ENCODE measurements around the gene TMEM74B.

Gene TMEM74B

GRCh38 chr20:1165941-1166340 is 18.8 kb downstream of the TMEM74B start:
- Histone ChIP-seq H3K4me1 (ENCODE audit: control insufficient read depth, insufficient read depth, low read length) (no peaks in the 10 kb centered on the region), H3K27me3 (ENCODE audit: control insufficient read depth, insufficient read depth, low read length, poor library complexity, severe bottlenecking) (no peaks in the 10 kb centered on the region), H3K4me3 (ENCODE audit: insufficient read depth, low read depth, low read length) (no peak overlapping the region), H3K27ac (ENCODE audit: insufficient read depth, low read depth, low read length, poor library complexity, severe bottlenecking) (no peak overlapping the region), H3K36me3 (ENCODE audit: control insufficient read depth, insufficient read depth, low read length) (peaks cover 26% of the 10 kb centered on the region), H3K9me3 (ENCODE audit: control insufficient read depth, low read length) (no peaks in the 10 kb centered on the region)
- 92 to 96% methylated on average over 9 of the region's 9 CpGs for whole genome bisulfite sequencing, 2 experiments

DNA sequence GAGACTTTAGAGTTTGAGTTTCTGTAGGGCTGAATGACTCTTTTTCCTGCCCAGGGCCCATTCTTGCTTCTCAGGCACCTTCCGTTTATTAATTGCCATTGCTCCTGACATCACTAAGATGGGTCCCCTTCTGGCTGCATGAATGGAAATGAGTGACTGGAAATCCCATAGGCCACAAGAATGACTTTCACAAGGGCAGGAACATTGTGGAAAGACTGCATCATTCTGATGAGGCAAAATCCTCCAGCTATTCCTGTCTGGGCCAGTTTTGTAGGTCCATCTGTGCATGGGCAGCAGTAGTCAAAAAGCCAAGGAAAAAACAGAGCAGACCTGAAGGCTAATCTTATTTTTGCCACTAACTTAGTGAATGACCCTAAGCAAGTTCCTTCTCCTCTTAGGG is 19.3 kb downstream of the TMEM74B start:
- H3K4me3 ChIP-seq (ENCODE audit: insufficient read depth, low read depth, low read length), result no peak overlapping the region
- H3K27ac ChIP-seq (ENCODE audit: insufficient read depth, low read depth, low read length, poor library complexity, severe bottlenecking), result no peak overlapping the region
- no peaks in the 10 kb centered on the region for H3K27me3 ChIP-seq (ENCODE audit: control insufficient read depth, insufficient read depth, low read length, poor library complexity, severe bottlenecking)
- no peaks in the 10 kb centered on the region for H3K9me3 ChIP-seq (ENCODE audit: control insufficient read depth, low read length)
- peaks cover 26% of the 10 kb centered on the region for H3K36me3 ChIP-seq (ENCODE audit: control insufficient read depth, insufficient read depth, low read length)
- 88 to 100% methylated on average over 1 of the region's 1 CpG for WGBS, 2 experiments
- H3K4me1 ChIP-seq (ENCODE audit: control insufficient read depth, insufficient read depth, low read length), result no peaks in the 10 kb centered on the region

GRCh38 chr20:1164871-1165270 is 19.9 kb downstream of the TMEM74B start:
- no peak overlapping the region for H3K27ac ChIP-seq (ENCODE audit: insufficient read depth, low read depth, low read length, poor library complexity, severe bottlenecking)
- H3K27me3 ChIP-seq (ENCODE audit: control insufficient read depth, insufficient read depth, low read length, poor library complexity, severe bottlenecking), result no peaks in the 10 kb centered on the region
- H3K9me3 ChIP-seq (ENCODE audit: control insufficient read depth, low read length), result no peaks in the 10 kb centered on the region
- peaks cover 26% of the 10 kb centered on the region for H3K36me3 ChIP-seq (ENCODE audit: control insufficient read depth, insufficient read depth, low read length)
- 92 to 96% methylated on average over 7 of the region's 7 CpGs for WGBS, 2 experiments
- no peak overlapping the region for H3K4me3 ChIP-seq (ENCODE audit: insufficient read depth, low read depth, low read length)
- no peaks in the 10 kb centered on the region for H3K4me1 ChIP-seq (ENCODE audit: control insufficient read depth, insufficient read depth, low read length)

GRCh38 chr20:1163653-1164052 is 21.1 kb downstream of the TMEM74B start:
- Histone ChIP-seq H3K27ac (ENCODE audit: insufficient read depth, low read depth, low read length, poor library complexity, severe bottlenecking) (no peak overlapping the region), H3K36me3 (ENCODE audit: control insufficient read depth, insufficient read depth, low read length) (peaks cover 26% of the 10 kb centered on the region), H3K9me3 (ENCODE audit: control insufficient read depth, low read length) (no peaks in the 10 kb centered on the region), H3K4me3 (ENCODE audit: insufficient read depth, low read depth, low read length) (no peak overlapping the region), H3K27me3 (ENCODE audit: control insufficient read depth, insufficient read depth, low read length, poor library complexity, severe bottlenecking) (no peaks in the 10 kb centered on the region), H3K4me1 (ENCODE audit: control insufficient read depth, insufficient read depth, low read length) (no peaks in the 10 kb centered on the region)
- WGBS, 2 experiments, result 90 to 98% methylated on average over 2 of the region's 2 CpGs

DNA sequence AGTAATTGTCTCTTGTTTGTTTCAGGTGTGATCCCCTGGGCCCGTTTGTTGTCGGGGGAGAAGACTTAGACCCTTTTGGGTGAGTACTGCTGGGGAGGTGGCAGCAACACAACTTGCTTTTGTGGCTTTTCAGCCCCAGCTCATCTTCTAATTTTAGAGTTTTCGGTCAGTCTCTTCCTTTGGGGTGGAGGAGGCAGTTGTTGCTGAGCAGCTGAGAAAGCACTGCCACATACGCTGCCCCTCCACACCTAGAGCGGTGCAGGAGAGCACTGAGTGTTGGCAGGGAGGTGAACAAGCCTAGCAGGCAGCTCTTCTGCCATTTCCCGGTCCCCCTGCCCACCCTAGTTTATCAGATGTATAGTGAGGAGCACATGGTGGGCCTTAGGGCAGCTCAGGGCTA is 21.7 kb downstream of the TMEM74B start:
- no peak overlapping the region for H3K4me3 ChIP-seq (ENCODE audit: insufficient read depth, low read depth, low read length)
- WGBS, 2 experiments, result 94 to 98% methylated on average over 6 of the region's 6 CpGs
- H3K27me3 ChIP-seq (ENCODE audit: control insufficient read depth, insufficient read depth, low read length, poor library complexity, severe bottlenecking), result no peaks in the 10 kb centered on the region
- H3K9me3 ChIP-seq (ENCODE audit: control insufficient read depth, low read length), result no peaks in the 10 kb centered on the region
- H3K36me3 ChIP-seq (ENCODE audit: control insufficient read depth, insufficient read depth, low read length), result peaks cover 21% of the 10 kb centered on the region
- no peak overlapping the region for H3K27ac ChIP-seq (ENCODE audit: insufficient read depth, low read depth, low read length, poor library complexity, severe bottlenecking)
- H3K4me1 ChIP-seq (ENCODE audit: control insufficient read depth, insufficient read depth, low read length), result no peaks in the 10 kb centered on the region

GRCh38 chr20:1160991-1161390 is 23.8 kb downstream of the TMEM74B start:
- H3K9me3 ChIP-seq (ENCODE audit: control insufficient read depth, low read length), result no peaks in the 10 kb centered on the region
- no peaks in the 10 kb centered on the region for H3K27me3 ChIP-seq (ENCODE audit: control insufficient read depth, insufficient read depth, low read length, poor library complexity, severe bottlenecking)
- no peak overlapping the region for H3K4me3 ChIP-seq (ENCODE audit: insufficient read depth, low read depth, low read length)
- no peaks in the 10 kb centered on the region for H3K4me1 ChIP-seq (ENCODE audit: control insufficient read depth, insufficient read depth, low read length)
- peaks cover 15% of the 10 kb centered on the region for H3K36me3 ChIP-seq (ENCODE audit: control insufficient read depth, insufficient read depth, low read length)
- 95 to 96% methylated on average over 12 of the region's 12 CpGs for WGBS, 2 experiments
- H3K27ac ChIP-seq (ENCODE audit: insufficient read depth, low read depth, low read length, poor library complexity, severe bottlenecking), result no peak overlapping the region

DNA sequence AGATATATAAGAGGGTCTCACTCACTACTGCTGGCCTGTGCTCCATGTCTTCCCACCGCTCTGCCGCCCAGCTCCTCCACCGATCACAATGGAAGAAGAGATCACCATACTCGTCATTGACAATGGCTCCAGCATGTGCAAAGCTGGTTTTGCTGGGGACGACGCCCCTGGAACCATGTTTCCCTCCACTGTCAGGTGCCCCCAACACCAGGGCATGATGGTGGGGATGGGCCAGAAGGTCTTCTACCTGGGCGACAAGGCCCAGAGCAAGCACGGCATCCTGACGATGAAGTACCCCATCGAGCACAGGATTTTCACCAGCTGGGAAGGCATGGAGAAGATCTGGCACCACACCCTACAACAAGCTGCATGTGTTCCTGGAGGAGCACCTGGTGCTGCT is 24.3 kb downstream of the TMEM74B start:
- no peaks in the 10 kb centered on the region for H3K9me3 ChIP-seq (ENCODE audit: control insufficient read depth, low read length)
- H3K27me3 ChIP-seq (ENCODE audit: control insufficient read depth, insufficient read depth, low read length, poor library complexity, severe bottlenecking), result no peaks in the 10 kb centered on the region
- H3K4me1 ChIP-seq (ENCODE audit: control insufficient read depth, insufficient read depth, low read length), result no peaks in the 10 kb centered on the region
- no peak overlapping the region for H3K27ac ChIP-seq (ENCODE audit: insufficient read depth, low read depth, low read length, poor library complexity, severe bottlenecking)
- peaks cover 14% of the 10 kb centered on the region for H3K36me3 ChIP-seq (ENCODE audit: control insufficient read depth, insufficient read depth, low read length)
- 95 to 98% methylated on average over 10 of the region's 10 CpGs for WGBS, 2 experiments
- no peak overlapping the region for H3K4me3 ChIP-seq (ENCODE audit: insufficient read depth, low read depth, low read length)

- Histone ChIP-seq H3K27me3 (ENCODE audit: control insufficient read depth, insufficient read depth, low read length, poor library complexity, severe bottlenecking) (no peaks in the 10 kb centered on the region), H3K36me3 (ENCODE audit: control insufficient read depth, insufficient read depth, low read length) (no peaks in the 10 kb centered on the region), H3K4me1 (ENCODE audit: control insufficient read depth, insufficient read depth, low read length) (no peaks in the 10 kb centered on the region), H3K9me3 (ENCODE audit: control insufficient read depth, low read length) (no peaks in the 10 kb centered on the region), H3K4me3 (ENCODE audit: insufficient read depth, low read depth, low read length) (no peak overlapping the region), H3K27ac (ENCODE audit: insufficient read depth, low read depth, low read length, poor library complexity, severe bottlenecking) (no peak overlapping the region)
- 79 to 82% methylated on average over 3 of the region's 3 CpGs for WGBS, 2 experiments
Measured at GRCh38 chr20:1155342-1155741, 29.4 kb downstream of the TMEM74B start.

DNA sequence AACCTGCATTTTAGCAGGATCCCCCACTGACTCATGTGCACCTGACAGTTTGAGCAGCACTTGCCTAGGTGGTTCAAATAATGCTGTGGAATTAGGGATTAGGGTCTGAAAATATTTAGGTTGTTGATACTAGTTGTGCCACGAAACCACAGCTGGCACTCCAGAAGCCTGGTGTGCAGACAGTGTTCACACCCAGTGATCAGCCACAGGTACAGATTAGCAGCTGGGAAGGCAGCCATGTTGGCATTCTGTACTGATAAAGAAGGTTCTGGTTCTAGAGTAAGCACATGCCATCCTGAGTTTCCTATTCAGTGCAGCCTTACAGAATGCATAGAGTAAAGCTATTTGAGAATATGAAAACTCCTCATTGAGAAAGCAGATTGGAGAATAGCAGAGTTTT is 30.1 kb downstream of the TMEM74B start:
- H3K4me1 ChIP-seq (ENCODE audit: control insufficient read depth, insufficient read depth, low read length), result no peaks in the 10 kb centered on the region
- no peaks in the 10 kb centered on the region for H3K9me3 ChIP-seq (ENCODE audit: control insufficient read depth, low read length)
- H3K27ac ChIP-seq (ENCODE audit: insufficient read depth, low read depth, low read length, poor library complexity, severe bottlenecking), result no peak overlapping the region
- 91 to 95% methylated on average over 1 of the region's 1 CpG for WGBS, 2 experiments
- no peak overlapping the region for H3K4me3 ChIP-seq (ENCODE audit: insufficient read depth, low read depth, low read length)
- H3K36me3 ChIP-seq (ENCODE audit: control insufficient read depth, insufficient read depth, low read length), result no peaks in the 10 kb centered on the region
- H3K27me3 ChIP-seq (ENCODE audit: control insufficient read depth, insufficient read depth, low read length, poor library complexity, severe bottlenecking), result no peaks in the 10 kb centered on the region

- Histone ChIP-seq H3K4me3 (ENCODE audit: insufficient read depth, low read depth, low read length) (no peak overlapping the region), H3K27ac (ENCODE audit: insufficient read depth, low read depth, low read length, poor library complexity, severe bottlenecking) (no peak overlapping the region), H3K9me3 (ENCODE audit: control insufficient read depth, low read length) (no peaks in the 10 kb centered on the region), H3K27me3 (ENCODE audit: control insufficient read depth, insufficient read depth, low read length, poor library complexity, severe bottlenecking) (no peaks in the 10 kb centered on the region), H3K36me3 (ENCODE audit: control insufficient read depth, insufficient read depth, low read length) (no peaks in the 10 kb centered on the region), H3K4me1 (ENCODE audit: control insufficient read depth, insufficient read depth, low read length) (no peaks in the 10 kb centered on the region)
Measured at GRCh38 chr20:1154226-1154625, 30.6 kb downstream of the TMEM74B start.

DNA sequence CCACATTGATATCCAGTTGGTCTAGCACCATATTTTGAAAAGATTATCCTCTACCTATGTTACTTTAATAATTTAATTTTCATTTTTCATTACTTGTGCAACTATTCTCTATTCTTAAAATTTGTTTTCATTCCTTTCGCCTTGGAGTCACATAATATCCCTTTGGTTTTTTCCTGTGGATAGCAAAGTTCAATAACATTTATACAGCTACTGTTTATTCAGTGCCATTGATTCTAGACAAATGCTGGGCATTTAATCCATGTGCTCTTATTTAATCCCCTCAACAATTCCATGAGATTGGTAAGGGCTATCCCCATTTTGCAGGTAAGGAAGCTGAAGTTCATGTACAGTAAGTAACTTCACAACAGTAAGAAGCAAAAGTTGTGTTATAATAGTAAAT is 33.8 kb downstream of the TMEM74B start:
- Histone ChIP-seq H3K36me3 (ENCODE audit: control insufficient read depth, insufficient read depth, low read length) (no peaks in the 10 kb centered on the region), H3K4me1 (ENCODE audit: control insufficient read depth, insufficient read depth, low read length) (no peaks in the 10 kb centered on the region), H3K9me3 (ENCODE audit: control insufficient read depth, low read length) (no peaks in the 10 kb centered on the region), H3K4me3 (ENCODE audit: insufficient read depth, low read depth, low read length) (no peak overlapping the region), H3K27me3 (ENCODE audit: control insufficient read depth, insufficient read depth, low read length, poor library complexity, severe bottlenecking) (no peaks in the 10 kb centered on the region), H3K27ac (ENCODE audit: insufficient read depth, low read depth, low read length, poor library complexity, severe bottlenecking) (no peak overlapping the region)
- WGBS, 2 experiments, result 82 to 89% methylated on average over 1 of the region's 1 CpG

All from ectodermal cell (in vitro differentiated cells).